ENCODE results near the gene CADM2.

DNA sequence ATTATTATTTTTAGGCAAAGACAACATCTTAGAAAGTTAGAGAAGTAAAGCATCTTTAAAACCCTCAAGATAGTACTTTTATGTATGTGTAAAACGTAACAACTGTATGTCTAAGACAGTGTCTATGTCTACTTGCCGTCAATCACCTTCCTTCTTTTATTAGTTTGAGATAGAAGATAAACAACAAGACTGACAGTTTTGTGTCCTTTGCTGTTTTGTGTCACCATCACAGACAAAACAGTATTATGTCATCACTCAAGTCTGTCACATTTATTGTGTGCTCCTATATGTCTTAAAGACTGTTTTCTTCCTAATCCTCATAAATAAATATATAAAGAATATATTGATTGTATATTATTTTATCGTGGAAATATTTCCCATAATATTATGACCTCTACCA lies 908.3 kb downstream of the CADM2 start:
- TF ChIP-seq POLR2A (IDR thresholded peaks at IDR 0.05) (no peak), POLR2AphosphoS5 (IDR thresholded peaks at IDR 0.05) (no peak)
- TF ChIP-seq, protein P1, sequence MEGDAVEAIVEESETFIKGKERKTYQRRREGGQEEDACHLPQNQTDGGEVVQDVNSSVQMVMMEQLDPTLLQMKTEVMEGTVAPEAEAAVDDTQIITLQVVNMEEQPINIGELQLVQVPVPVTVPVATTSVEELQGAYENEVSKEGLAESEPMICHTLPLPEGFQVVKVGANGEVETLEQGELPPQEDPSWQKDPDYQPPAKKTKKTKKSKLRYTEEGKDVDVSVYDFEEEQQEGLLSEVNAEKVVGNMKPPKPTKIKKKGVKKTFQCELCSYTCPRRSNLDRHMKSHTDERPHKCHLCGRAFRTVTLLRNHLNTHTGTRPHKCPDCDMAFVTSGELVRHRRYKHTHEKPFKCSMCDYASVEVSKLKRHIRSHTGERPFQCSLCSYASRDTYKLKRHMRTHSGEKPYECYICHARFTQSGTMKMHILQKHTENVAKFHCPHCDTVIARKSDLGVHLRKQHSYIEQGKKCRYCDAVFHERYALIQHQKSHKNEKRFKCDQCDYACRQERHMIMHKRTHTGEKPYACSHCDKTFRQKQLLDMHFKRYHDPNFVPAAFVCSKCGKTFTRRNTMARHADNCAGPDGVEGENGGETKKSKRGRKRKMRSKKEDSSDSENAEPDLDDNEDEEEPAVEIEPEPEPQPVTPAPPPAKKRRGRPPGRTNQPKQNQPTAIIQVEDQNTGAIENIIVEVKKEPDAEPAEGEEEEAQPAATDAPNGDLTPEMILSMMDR (IDR thresholded peaks at IDR 0.05), result no peak

Data from prostate gland (tissue), 2 donors.